ENCODE measurements around the gene AGMO.

Gene AGMO

GRCh38 chr7:15490291-15490690 is 71.5 kb downstream of the AGMO start:
- Histone ChIP-seq H3K4me1 (ENCODE audit: control insufficient read depth in 5 of 5, insufficient read depth in 5 of 5, low read length in 5 of 5) (peaks cover 0 to 4% (median 0%) of the 10 kb centered on the region in 5 donors), H3K9me3 (ENCODE audit: control insufficient read depth in 5 of 5, low read length in 5 of 5) (no peaks in the 10 kb centered on the region), H3K27ac (ENCODE audit: low read depth, low read length) (no peak overlapping the region), H3K27me3 (ENCODE audit: control insufficient read depth in 5 of 5, insufficient read depth in 4 of 5, low read length in 5 of 5) (no peaks in the 10 kb centered on the region), H3K4me3 (ENCODE audit: low read depth in 1 of 5, low read length in 5 of 5) (no peak overlapping the region), H3K36me3 (ENCODE audit: control insufficient read depth in 5 of 5, insufficient read depth in 5 of 5, low read length in 5 of 5) (no peaks in the 10 kb centered on the region), H3K9ac (ENCODE audit: low read length in 5 of 5) (no peak overlapping the region)

DNA sequence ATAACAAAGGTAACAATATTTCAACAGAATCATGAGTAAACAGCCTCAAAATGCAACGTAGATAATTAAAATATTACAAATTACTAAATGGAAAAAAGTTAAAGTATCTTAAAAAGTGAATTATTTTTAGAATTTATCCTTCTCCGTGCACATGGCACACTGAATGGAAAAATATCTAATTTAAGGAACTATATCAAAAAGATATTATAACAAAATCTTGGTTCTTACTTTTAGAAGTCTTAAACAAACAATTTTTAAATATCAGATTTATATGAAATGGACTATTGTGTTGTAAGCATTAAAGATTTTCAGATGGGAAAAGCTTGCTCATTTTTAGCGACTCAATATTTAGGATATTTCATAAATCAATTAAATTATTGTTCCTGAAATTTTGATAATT is 72.0 kb downstream of the AGMO start:
- Histone ChIP-seq H3K4me3 (ENCODE audit: low read depth in 1 of 5, low read length in 5 of 5) (no peak overlapping the region), H3K9me3 (ENCODE audit: control insufficient read depth in 5 of 5, low read length in 5 of 5) (no peaks in the 10 kb centered on the region), H3K27me3 (ENCODE audit: control insufficient read depth in 5 of 5, insufficient read depth in 4 of 5, low read length in 5 of 5) (no peaks in the 10 kb centered on the region), H3K36me3 (ENCODE audit: control insufficient read depth in 5 of 5, insufficient read depth in 5 of 5, low read length in 5 of 5) (no peaks in the 10 kb centered on the region), H3K4me1 (ENCODE audit: control insufficient read depth in 5 of 5, insufficient read depth in 5 of 5, low read length in 5 of 5) (peaks cover 0 to 4% (median 0%) of the 10 kb centered on the region in 5 donors), H3K9ac (ENCODE audit: low read length in 5 of 5) (no peak overlapping the region), H3K27ac (ENCODE audit: low read depth, low read length) (no peak overlapping the region)

- peaks cover 0 to 4% (median 0%) of the 10 kb centered on the region in 5 donors for H3K4me1 ChIP-seq (ENCODE audit: control insufficient read depth in 5 of 5, insufficient read depth in 5 of 5, low read length in 5 of 5)
Measured at GRCh38 chr7:15489383-15489782, 72.4 kb downstream of the AGMO start.

GRCh38 chr7:15488401-15488800 is 73.4 kb downstream of the AGMO start:
- H3K9ac ChIP-seq (ENCODE audit: low read length in 5 of 5): no peak overlapping the region
- peaks cover 0 to 4% (median 0%) of the 10 kb centered on the region in 5 donors for H3K4me1 ChIP-seq (ENCODE audit: control insufficient read depth in 5 of 5, insufficient read depth in 5 of 5, low read length in 5 of 5)
- H3K27me3 ChIP-seq (ENCODE audit: control insufficient read depth in 5 of 5, insufficient read depth in 4 of 5, low read length in 5 of 5): no peaks in the 10 kb centered on the region
- no peak overlapping the region for H3K4me3 ChIP-seq (ENCODE audit: low read depth in 1 of 5, low read length in 5 of 5)
- H3K9me3 ChIP-seq (ENCODE audit: control insufficient read depth in 5 of 5, low read length in 5 of 5): no peaks in the 10 kb centered on the region
- no peak overlapping the region for H3K27ac ChIP-seq (ENCODE audit: low read depth, low read length)
- no peaks in the 10 kb centered on the region for H3K36me3 ChIP-seq (ENCODE audit: control insufficient read depth in 5 of 5, insufficient read depth in 5 of 5, low read length in 5 of 5)

More at GRCh38 chr7:15489383-15489782, 72.4 kb downstream of the AGMO start:
- Histone ChIP-seq H3K36me3 (ENCODE audit: control insufficient read depth in 5 of 5, insufficient read depth in 5 of 5, low read length in 5 of 5) (no peaks in the 10 kb centered on the region), H3K27ac (ENCODE audit: low read depth, low read length) (no peak overlapping the region), H3K9me3 (ENCODE audit: control insufficient read depth in 5 of 5, low read length in 5 of 5) (no peaks in the 10 kb centered on the region), H3K9ac (ENCODE audit: low read length in 5 of 5) (no peak overlapping the region), H3K27me3 (ENCODE audit: control insufficient read depth in 5 of 5, insufficient read depth in 4 of 5, low read length in 5 of 5) (no peaks in the 10 kb centered on the region), H3K4me3 (ENCODE audit: low read depth in 1 of 5, low read length in 5 of 5) (no peak overlapping the region)

DNA sequence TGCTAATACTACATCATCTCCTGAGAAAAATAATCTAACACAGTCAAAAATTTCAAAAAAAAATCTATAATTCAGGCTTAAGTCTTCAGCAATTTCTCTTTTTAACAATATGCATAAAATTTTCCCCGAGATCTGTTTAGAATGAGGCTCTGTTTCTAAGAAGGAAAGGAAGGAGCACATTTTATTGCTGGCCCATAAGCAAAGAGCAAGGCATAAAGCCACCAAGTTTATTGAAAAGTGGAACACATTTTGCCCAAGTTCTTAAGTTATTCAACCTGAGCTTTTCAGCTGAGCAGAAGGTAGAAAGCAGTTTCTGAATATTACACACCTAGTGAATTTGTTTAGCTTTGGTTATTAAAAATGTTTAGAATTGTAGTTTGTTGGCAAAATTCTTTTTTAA is 73.9 kb downstream of the AGMO start:
- Histone ChIP-seq H3K4me1 (ENCODE audit: control insufficient read depth in 5 of 5, insufficient read depth in 5 of 5, low read length in 5 of 5) (peaks cover 0 to 4% (median 0%) of the 10 kb centered on the region in 5 donors), H3K36me3 (ENCODE audit: control insufficient read depth in 5 of 5, insufficient read depth in 5 of 5, low read length in 5 of 5) (no peaks in the 10 kb centered on the region), H3K4me3 (ENCODE audit: low read depth in 1 of 5, low read length in 5 of 5) (no peak overlapping the region), H3K27ac (ENCODE audit: low read depth, low read length) (no peak overlapping the region), H3K9ac (ENCODE audit: low read length in 5 of 5) (no peak overlapping the region), H3K27me3 (ENCODE audit: control insufficient read depth in 5 of 5, insufficient read depth in 4 of 5, low read length in 5 of 5) (no peaks in the 10 kb centered on the region), H3K9me3 (ENCODE audit: control insufficient read depth in 5 of 5, low read length in 5 of 5) (no peaks in the 10 kb centered on the region)

GRCh38 chr7:15485998-15486397 is 75.8 kb downstream of the AGMO start:
- Histone ChIP-seq H3K27me3 (ENCODE audit: control insufficient read depth in 5 of 5, insufficient read depth in 4 of 5, low read length in 5 of 5) (no peaks in the 10 kb centered on the region), H3K27ac (ENCODE audit: low read depth, low read length) (no peak overlapping the region)

DNA sequence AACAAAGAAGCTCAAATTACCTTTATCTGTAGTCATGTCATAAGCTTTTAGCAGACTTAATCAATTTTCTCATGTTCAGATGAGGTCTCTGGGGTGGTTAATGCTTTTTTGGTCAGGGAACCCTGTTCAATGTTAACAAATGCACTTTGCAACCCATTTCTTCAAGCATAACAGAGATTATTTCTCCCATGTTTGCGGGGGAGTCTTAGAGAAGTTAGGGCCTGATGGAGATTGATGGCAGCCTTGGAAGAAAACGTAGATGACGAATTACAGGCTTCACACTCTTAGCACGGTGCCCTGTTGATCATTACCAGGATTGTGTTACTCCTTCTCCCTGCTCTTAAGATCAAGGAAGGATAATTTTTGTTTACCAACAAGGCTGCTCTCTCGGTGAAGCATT is 76.4 kb downstream of the AGMO start:
- Histone ChIP-seq H3K9me3 (ENCODE audit: control insufficient read depth in 5 of 5, low read length in 5 of 5) (no peaks in the 10 kb centered on the region), H3K9ac (ENCODE audit: low read length in 5 of 5) (no peak overlapping the region), H3K27me3 (ENCODE audit: control insufficient read depth in 5 of 5, insufficient read depth in 4 of 5, low read length in 5 of 5) (no peaks in the 10 kb centered on the region), H3K4me1 (ENCODE audit: control insufficient read depth in 5 of 5, insufficient read depth in 5 of 5, low read length in 5 of 5) (peaks cover 0 to 4% (median 0%) of the 10 kb centered on the region in 5 donors), H3K4me3 (ENCODE audit: low read depth in 1 of 5, low read length in 5 of 5) (no peak overlapping the region), H3K36me3 (ENCODE audit: control insufficient read depth in 5 of 5, insufficient read depth in 5 of 5, low read length in 5 of 5) (no peaks in the 10 kb centered on the region), H3K27ac (ENCODE audit: low read depth, low read length) (no peak overlapping the region)

More at GRCh38 chr7:15485998-15486397, 75.8 kb downstream of the AGMO start:
- Histone ChIP-seq H3K4me3 (ENCODE audit: low read depth in 1 of 5, low read length in 5 of 5) (no peak overlapping the region), H3K4me1 (ENCODE audit: control insufficient read depth in 5 of 5, insufficient read depth in 5 of 5, low read length in 5 of 5) (peaks cover 0 to 4% (median 0%) of the 10 kb centered on the region in 5 donors), H3K9ac (ENCODE audit: low read length in 5 of 5) (no peak overlapping the region), H3K9me3 (ENCODE audit: control insufficient read depth in 5 of 5, low read length in 5 of 5) (no peaks in the 10 kb centered on the region), H3K36me3 (ENCODE audit: control insufficient read depth in 5 of 5, insufficient read depth in 5 of 5, low read length in 5 of 5) (no peaks in the 10 kb centered on the region)

DNA sequence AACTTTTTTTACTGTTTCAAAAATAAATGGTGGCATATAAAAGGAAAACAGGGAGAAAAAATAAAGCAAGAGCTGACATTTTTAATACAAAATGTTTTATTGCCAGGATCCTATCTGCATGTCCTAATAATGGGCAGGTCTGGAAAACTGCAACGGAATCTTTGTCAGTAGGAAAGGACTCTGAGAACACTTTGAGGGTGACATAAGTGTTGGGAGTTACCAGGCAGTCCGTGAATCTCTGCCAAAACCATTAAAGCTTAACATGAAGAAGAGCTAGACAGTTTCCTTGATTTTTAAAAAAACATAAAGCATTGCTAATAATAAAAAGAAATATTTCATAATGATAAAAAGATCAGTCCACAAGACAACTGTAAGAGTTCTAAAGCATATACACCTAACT is 80.7 kb downstream of the AGMO start:
- Histone ChIP-seq H3K4me3 (ENCODE audit: low read depth in 1 of 5, low read length in 5 of 5) (no peak overlapping the region), H3K4me1 (ENCODE audit: control insufficient read depth in 5 of 5, insufficient read depth in 5 of 5, low read length in 5 of 5) (no peaks in the 10 kb centered on the region), H3K9ac (ENCODE audit: low read length in 5 of 5) (no peak overlapping the region), H3K36me3 (ENCODE audit: control insufficient read depth in 5 of 5, insufficient read depth in 5 of 5, low read length in 5 of 5) (no peaks in the 10 kb centered on the region), H3K27ac (ENCODE audit: low read depth, low read length) (no peak overlapping the region), H3K9me3 (ENCODE audit: control insufficient read depth in 5 of 5, low read length in 5 of 5) (no peaks in the 10 kb centered on the region), H3K27me3 (ENCODE audit: control insufficient read depth in 5 of 5, insufficient read depth in 4 of 5, low read length in 5 of 5) (no peaks in the 10 kb centered on the region)

- Histone ChIP-seq H3K4me3 (ENCODE audit: low read depth in 1 of 5, low read length in 5 of 5) (no peak overlapping the region), H3K27ac (ENCODE audit: low read depth, low read length) (no peak overlapping the region), H3K27me3 (ENCODE audit: control insufficient read depth in 5 of 5, insufficient read depth in 4 of 5, low read length in 5 of 5) (no peaks in the 10 kb centered on the region), H3K9ac (ENCODE audit: low read length in 5 of 5) (no peak overlapping the region), H3K4me1 (ENCODE audit: control insufficient read depth in 5 of 5, insufficient read depth in 5 of 5, low read length in 5 of 5) (no peaks in the 10 kb centered on the region), H3K36me3 (ENCODE audit: control insufficient read depth in 5 of 5, insufficient read depth in 5 of 5, low read length in 5 of 5) (no peaks in the 10 kb centered on the region), H3K9me3 (ENCODE audit: control insufficient read depth in 5 of 5, low read length in 5 of 5) (no peaks in the 10 kb centered on the region)
Measured at GRCh38 chr7:15478401-15478800, 83.4 kb downstream of the AGMO start.

- Histone ChIP-seq H3K27ac (ENCODE audit: low read depth, low read length) (no peak overlapping the region), H3K9ac (ENCODE audit: low read length in 5 of 5) (no peak overlapping the region), H3K9me3 (ENCODE audit: control insufficient read depth in 5 of 5, low read length in 5 of 5) (no peaks in the 10 kb centered on the region), H3K36me3 (ENCODE audit: control insufficient read depth in 5 of 5, insufficient read depth in 5 of 5, low read length in 5 of 5) (no peaks in the 10 kb centered on the region), H3K27me3 (ENCODE audit: control insufficient read depth in 5 of 5, insufficient read depth in 4 of 5, low read length in 5 of 5) (no peaks in the 10 kb centered on the region), H3K4me3 (ENCODE audit: low read depth in 1 of 5, low read length in 5 of 5) (no peak overlapping the region), H3K4me1 (ENCODE audit: control insufficient read depth in 5 of 5, insufficient read depth in 5 of 5, low read length in 5 of 5) (no peaks in the 10 kb centered on the region)
Measured at GRCh38 chr7:15476531-15476918, 85.3 kb downstream of the AGMO start.

Measured in subcutaneous abdominal adipose tissue (tissue), 5 donors.